T-helper 17 cell (primary cell): ENCODE data around the gene DEUP1. TPM values are rescaled to one million over a fixed set of nuclear protein-coding genes. Genes with fewer than 3 reads are reported as not detected.

ENCODE experiments used
- ATAC-seq: fragments of 150-1000 bp; cut with Tn5 transposase; 2 replicates; pipeline ENCODE4 v1.10.0; 2021; ENCODE audit warnings: mild to moderate bottlenecking, moderate library complexity
- DNase-seq, 3 donors: peaks; one replicate each; pipeline versions ENCODE4 v3.0.0 to v3.0.0-alpha.2; 2020 to 2021
- H3K9me3 ChIP-seq: one replicate; pipeline ENCODE4 v1.7.0; 2013; ENCODE audit warnings: low read length, mild to moderate bottlenecking; ENCODE audit not compliant: control insufficient read depth, poor library complexity, severe bottlenecking
- H3K27ac Mint-ChIP-seq: one replicate; pipeline ENCODE4 v1.8.0; 2022; ENCODE audit warnings: mild to moderate bottlenecking, moderate library complexity, mixed read lengths
- H3K27me3 Mint-ChIP-seq: one replicate; pipeline ENCODE4 v1.8.0; 2022; ENCODE audit warnings: mixed read lengths
- H3K36me3 Mint-ChIP-seq: one replicate; pipeline ENCODE4 v1.8.0; 2022; ENCODE audit warnings: low read depth, mixed read lengths
- H3K4me1 Mint-ChIP-seq: one replicate; pipeline ENCODE4 v1.8.0; 2022; ENCODE audit warnings: mild to moderate bottlenecking, mixed read lengths
- H3K4me3 Mint-ChIP-seq: one replicate; pipeline ENCODE4 v1.8.0; 2022; ENCODE audit warnings: mild to moderate bottlenecking, moderate library complexity, mixed read lengths
- total RNA-seq, 4 donors: library from RNA in 2 of 4; stranded (reverse) in 2 of 4; gene quantifications; one replicate each; pipeline ENCODE4 v1.2.3 and lab custom pipeline; 2022 to 2026

DEUP1 gene
- total RNA-seq, 2 donors from 2014 or later, result not detected

DNA sequence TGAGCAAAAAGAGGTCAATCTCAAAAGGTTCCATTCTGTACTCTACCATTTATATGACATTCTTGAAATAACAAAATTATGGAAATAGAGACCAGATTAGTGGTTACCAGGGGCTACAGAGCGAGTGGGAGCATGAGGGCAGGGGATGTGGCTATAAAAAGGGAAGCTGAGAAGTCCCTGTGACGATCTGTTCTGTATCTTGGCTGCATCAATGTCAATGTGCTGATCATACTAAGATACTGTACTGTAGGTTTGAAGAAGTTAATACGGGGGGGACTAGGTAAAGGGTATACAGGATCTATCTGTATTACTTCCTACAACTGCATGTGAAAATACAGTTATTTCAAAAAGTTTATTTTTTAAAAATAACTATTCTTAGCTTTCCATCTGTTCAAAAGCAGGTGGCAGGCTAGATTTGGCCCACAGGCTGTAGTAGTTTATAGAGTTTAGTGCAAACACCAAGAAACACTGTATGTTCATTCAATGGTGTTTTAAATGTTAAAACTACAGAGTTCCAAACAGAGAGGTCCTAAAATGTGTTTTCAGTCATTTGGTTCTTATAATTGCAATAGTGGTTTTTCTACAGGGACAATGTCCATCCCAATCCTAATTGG, 134.5 kb downstream of the DEUP1 start:
- Mint-ChIP-seq H3K4me1 (peaks cover 4% of the 10 kb centered on the region), H3K36me3 (no peaks in the 10 kb centered on the region), H3K27me3 (no peaks in the 10 kb centered on the region), H3K27ac (no peak overlapping the region), H3K4me3 (no peak overlapping the region)
- no peaks in the 10 kb centered on the region for H3K9me3 ChIP-seq
- ATAC-seq (no peak), DNase-seq (no peak)

DNA sequence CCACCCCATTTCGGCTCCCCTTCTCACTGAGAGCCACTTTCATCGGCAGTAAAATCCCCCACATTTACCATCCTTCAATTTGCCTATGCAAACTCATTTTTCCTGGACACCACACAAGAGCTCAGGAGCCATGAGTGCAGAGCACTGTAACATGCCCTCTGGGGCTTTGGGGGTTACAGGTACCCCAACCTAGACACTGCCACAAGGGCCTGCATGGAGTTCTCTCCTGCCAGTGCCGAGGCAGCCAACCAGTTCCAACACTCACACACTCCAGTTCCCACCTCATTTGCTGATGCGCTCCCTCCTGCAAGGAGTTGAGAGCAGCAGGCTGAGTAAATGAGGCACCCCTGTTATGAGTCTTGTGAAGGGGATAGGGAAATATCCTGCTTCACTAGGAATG, 136.5 kb downstream of the DEUP1 start:
- no peaks in the 10 kb centered on the region for H3K9me3 ChIP-seq
- H3K36me3 Mint-ChIP-seq, result no peaks in the 10 kb centered on the region
- no peak overlapping the region for H3K27ac Mint-ChIP-seq
- H3K4me1 Mint-ChIP-seq, result peaks cover 6% of the 10 kb centered on the region
- ATAC-seq, result no peak
- H3K4me3 Mint-ChIP-seq, result no peak overlapping the region
- H3K27me3 Mint-ChIP-seq, result no peaks in the 10 kb centered on the region
- no peak for DNase-seq

DNA sequence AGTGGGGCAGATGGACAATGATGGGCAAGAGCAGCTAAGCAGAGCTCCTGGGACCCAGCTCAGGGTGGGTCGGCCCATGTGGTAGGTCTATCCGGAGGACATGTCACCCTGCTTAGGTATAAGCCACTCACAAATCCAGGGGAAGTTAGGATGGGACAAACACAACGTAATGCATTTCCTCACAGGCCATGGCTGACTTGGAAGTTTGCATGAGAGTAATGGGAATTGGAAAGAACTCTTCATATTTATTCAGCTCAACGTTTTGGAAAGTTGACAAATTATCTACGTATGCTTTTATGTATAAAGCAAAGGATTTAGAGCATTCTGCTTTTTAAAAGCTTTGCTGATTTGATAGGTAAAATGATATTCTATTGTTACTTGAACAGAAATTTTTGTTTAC, 137.7 kb downstream of the DEUP1 start:
- peaks cover 6% of the 10 kb centered on the region for H3K4me1 Mint-ChIP-seq
- H3K27ac Mint-ChIP-seq, result no peak overlapping the region
- no peak overlapping the region for H3K4me3 Mint-ChIP-seq
- no peaks in the 10 kb centered on the region for H3K36me3 Mint-ChIP-seq
- DNase-seq (no peak), ATAC-seq (no peak)
- no peaks in the 10 kb centered on the region for H3K9me3 ChIP-seq
- no peaks in the 10 kb centered on the region for H3K27me3 Mint-ChIP-seq

DNA sequence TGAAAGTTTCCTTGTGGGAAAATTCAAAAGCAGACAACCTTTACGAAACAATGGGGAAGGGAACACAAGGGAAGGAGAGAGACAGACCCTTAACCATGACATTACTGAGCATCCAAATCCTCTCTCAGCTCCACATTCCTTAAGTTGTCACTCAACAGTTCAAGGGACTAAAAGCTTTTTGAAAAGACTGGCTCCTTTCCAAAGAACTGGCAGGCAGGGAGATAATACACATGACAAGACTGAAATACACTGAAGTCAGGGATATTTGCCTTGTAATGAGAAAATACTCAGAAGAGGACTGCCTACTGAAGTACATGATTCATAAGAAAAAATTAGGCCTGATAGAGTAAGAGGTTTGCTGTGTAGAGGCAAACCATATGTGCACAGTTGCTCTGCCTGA, 143.6 kb downstream of the DEUP1 start:
- ATAC-seq (no peak), DNase-seq (no peak)
- peaks cover 3% of the 10 kb centered on the region for H3K4me1 Mint-ChIP-seq
- H3K36me3 Mint-ChIP-seq, result no peaks in the 10 kb centered on the region
- H3K9me3 ChIP-seq, result no peaks in the 10 kb centered on the region
- no peaks in the 10 kb centered on the region for H3K27me3 Mint-ChIP-seq
- H3K4me3 Mint-ChIP-seq, result no peak overlapping the region
- H3K27ac Mint-ChIP-seq, result no peak overlapping the region

DNA sequence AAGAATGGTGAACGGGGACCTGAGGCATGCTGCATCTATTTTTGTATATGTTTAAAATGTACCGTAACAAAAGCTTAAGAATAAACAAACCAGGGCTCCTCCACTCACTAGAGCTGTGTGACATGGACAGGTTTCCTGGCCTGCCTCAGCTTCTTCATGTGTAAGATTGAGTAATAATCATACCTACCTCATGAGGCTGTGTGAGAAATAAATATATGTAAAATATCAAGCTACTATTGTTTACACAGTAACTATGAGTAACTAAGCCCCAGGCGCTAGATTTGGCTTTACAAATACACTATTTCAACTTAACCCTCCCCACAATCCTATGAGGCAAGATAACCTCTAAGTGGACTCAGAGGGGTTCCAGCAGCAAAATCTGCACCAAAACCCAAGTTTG, 146.3 kb downstream of the DEUP1 start:
- Mint-ChIP-seq H3K4me1 (peaks cover 2% of the 10 kb centered on the region), H3K27me3 (no peaks in the 10 kb centered on the region), H3K36me3 (no peaks in the 10 kb centered on the region), H3K27ac (no peak overlapping the region), H3K4me3 (no peak overlapping the region)
- ATAC-seq (no peak), DNase-seq (no peak)
- no peaks in the 10 kb centered on the region for H3K9me3 ChIP-seq

DNA sequence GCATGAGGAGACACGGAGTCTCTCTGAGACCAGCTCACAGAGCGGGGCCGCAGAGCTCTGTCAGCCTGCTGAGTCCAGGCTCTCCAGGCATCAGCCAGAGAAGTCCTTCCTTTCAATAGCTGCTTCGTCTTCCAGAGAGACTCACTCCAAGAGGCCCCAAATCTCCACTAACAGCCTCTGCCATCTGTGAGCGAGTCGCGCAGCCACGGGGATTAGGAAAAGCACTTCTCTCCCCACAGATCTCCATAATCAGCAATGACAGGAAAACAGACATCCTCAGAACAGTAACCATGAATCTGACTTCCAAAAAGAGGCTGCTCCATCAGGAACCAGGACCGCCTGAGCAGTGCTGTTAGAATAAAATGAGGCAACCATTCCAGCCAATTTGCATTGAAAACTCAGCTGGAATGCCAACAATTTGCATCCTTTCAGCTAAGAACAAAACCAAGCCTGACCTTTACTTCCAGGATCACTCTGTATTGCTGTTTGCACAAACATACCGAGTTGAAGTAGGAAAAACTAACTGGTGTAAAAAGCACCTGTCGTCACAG, 147.2 kb downstream of the DEUP1 start:
- Mint-ChIP-seq H3K36me3 (peaks cover 3% of the 10 kb centered on the region), H3K4me3 (no peak overlapping the region), H3K4me1 (peaks cover 3% of the 10 kb centered on the region), H3K27me3 (no peaks in the 10 kb centered on the region), H3K27ac (no peak overlapping the region)
- H3K9me3 ChIP-seq, result no peaks in the 10 kb centered on the region
- DNase-seq (no peak), ATAC-seq (no peak)

DNA sequence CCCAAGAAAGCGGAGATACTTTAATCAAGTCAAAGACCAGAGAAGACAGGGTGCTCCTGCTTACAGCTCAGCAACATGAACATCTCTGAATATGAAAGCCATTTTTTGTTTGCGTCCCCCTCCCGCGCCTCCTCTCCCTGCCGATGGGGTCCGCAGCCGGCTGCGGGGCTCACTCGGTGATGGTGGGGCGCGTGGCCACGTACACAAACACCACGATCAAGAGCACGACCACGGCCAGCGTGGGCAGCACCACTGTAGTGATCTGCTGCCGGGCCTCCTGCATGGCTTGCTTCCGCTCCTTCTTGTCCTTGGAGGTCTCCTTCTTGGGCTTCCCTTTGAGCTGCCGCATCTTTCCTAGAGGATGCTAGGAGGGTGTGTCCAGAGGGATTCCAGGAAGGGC, 148.3 kb downstream of the DEUP1 start:
- Mint-ChIP-seq H3K36me3 (peaks cover 3% of the 10 kb centered on the region), H3K4me3 (no peak overlapping the region), H3K27me3 (no peaks in the 10 kb centered on the region), H3K4me1 (peaks cover 4% of the 10 kb centered on the region), H3K27ac (no peak overlapping the region)
- DNase-seq, result no peak
- no peaks in the 10 kb centered on the region for H3K9me3 ChIP-seq
- ATAC-seq, result no peak

DNA sequence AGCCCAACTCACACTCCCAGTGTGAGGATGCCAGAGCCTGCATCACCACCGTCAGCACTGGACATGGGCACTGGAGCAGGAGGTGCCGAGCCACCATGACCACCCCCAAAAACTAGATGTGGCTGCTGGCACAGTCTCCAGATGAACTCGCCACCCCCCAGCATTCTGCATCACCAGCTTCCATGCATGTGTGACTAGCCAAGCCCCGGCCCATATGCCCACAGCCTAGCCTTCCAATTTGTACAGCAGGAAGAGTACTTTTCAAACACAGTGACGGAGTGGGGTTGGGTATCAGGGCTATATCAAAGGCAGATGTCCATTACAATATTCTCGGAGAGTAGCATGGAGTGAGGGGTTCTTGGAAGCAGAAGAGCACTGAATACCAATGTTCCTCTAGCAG, 149.7 kb downstream of the DEUP1 start:
- H3K9me3 ChIP-seq, result no peaks in the 10 kb centered on the region
- no peak for ATAC-seq

DNA sequence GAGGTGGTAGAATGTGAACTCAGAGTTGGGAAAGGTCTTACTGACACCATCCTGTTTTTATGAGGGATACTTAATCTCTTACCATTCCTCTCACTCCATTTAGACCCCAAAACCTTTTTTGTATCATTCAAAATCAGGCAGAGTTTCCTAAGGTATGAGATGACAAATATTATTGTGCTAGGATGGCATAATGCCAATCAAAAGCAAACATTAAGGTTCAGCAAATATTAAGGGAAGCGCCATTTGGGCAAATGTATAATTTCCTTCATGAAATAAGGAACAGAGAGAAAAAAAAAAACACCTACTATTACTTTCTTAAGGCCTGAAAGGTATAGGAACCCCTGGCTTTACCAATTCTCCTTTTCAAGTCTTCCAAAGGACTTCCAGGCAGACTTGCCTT, 150.2 kb downstream of the DEUP1 start:
- Mint-ChIP-seq H3K4me1 (peaks cover 4% of the 10 kb centered on the region), H3K36me3 (peaks cover 3% of the 10 kb centered on the region)

More for the DNA sequence above, 149.7 kb downstream of the DEUP1 start:
- H3K4me1 Mint-ChIP-seq, result peaks cover 4% of the 10 kb centered on the region
- H3K27ac Mint-ChIP-seq, result no peak overlapping the region
- no peaks in the 10 kb centered on the region for H3K27me3 Mint-ChIP-seq
- no peak for DNase-seq
- no peak overlapping the region for H3K4me3 Mint-ChIP-seq
- peaks cover 3% of the 10 kb centered on the region for H3K36me3 Mint-ChIP-seq

DNA sequence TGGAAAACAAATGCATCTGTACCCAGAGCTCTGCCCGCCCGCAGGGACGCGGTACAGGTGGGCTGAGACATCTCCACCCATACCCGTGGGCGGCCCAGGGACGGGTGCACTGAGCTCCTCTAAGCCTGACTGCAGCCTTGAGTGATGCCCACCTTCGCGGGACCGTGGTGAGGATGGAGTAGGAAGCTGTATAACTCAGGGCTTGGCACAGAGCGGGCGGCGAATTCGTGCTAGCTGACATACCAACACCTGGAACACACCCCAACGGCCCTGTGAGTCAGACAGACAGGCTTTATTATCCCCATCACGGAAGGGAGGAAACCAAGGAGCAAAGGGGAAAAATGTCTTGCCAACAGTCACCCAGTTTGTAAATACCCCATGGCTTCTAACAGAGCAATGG, 150.7 kb downstream of the DEUP1 start:
- H3K9me3 ChIP-seq, result no peaks in the 10 kb centered on the region
- no peak overlapping the region for H3K4me3 Mint-ChIP-seq
- DNase-seq (no peak), ATAC-seq (no peak)
- H3K4me1 Mint-ChIP-seq, result peaks cover 4% of the 10 kb centered on the region
- peaks cover 3% of the 10 kb centered on the region for H3K36me3 Mint-ChIP-seq
- no peak overlapping the region for H3K27ac Mint-ChIP-seq
- no peaks in the 10 kb centered on the region for H3K27me3 Mint-ChIP-seq

More for the DNA sequence above, 150.2 kb downstream of the DEUP1 start:
- no peaks in the 10 kb centered on the region for H3K9me3 ChIP-seq
- DNase-seq (no peak), ATAC-seq (no peak)
- Mint-ChIP-seq H3K27me3 (no peaks in the 10 kb centered on the region), H3K4me3 (no peak overlapping the region), H3K27ac (no peak overlapping the region)

DNA sequence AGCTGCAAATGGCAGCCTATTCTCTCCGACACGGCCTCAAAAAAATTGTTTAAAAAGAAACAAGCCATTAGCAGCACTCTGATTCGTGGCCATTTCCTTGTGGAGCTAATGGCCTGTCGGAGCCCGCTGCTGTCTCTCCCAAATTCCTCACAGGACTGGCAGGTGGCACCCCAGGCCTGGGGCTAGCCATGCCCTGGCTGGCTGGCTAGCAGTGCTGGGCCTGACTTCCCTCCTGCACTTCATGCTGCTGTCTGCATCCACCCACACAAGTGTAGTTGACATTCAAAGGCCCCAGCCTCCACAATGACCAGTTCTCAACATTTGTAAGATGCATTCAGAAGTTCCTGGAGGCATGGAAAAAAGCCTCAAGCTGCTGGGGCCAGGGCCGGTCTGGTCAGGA, 151.2 kb downstream of the DEUP1 start:
- Mint-ChIP-seq H3K36me3 (peaks cover 3% of the 10 kb centered on the region), H3K27me3 (no peaks in the 10 kb centered on the region), H3K27ac (peak overlapping the region; percentile 29), H3K4me3 (no peak overlapping the region), H3K4me1 (peaks cover 4% of the 10 kb centered on the region)
- DNase-seq (no peak), ATAC-seq (no peak)
- H3K9me3 ChIP-seq, result no peaks in the 10 kb centered on the region

DNA sequence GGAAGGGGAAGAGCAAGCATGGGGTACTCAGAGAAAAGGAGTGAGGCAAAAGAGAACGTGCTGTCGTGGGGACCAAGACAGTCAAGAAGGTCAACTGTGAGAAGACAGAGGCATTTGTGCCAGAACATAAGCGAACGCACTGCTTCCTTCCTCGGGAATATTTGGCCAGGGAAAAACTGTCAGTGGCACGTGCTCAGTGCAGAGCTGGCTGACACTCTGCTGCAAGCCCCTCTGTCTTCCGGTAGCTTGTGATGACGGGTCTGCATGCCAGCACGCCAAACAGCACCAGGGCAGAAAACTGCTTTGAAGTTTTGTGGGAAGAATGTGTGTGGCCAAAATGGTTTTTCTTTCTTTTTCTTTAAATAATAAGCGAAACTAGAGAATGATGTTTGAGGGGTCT, 152.0 kb downstream of the DEUP1 start:
- Mint-ChIP-seq H3K27ac (peak overlapping the region; percentile 24), H3K27me3 (no peaks in the 10 kb centered on the region), H3K4me1 (peaks cover 4% of the 10 kb centered on the region), H3K4me3 (no peak overlapping the region), H3K36me3 (peaks cover 3% of the 10 kb centered on the region)
- DNase-seq, result no peak
- H3K9me3 ChIP-seq, result no peaks in the 10 kb centered on the region
- ATAC-seq, result no peak

DNA sequence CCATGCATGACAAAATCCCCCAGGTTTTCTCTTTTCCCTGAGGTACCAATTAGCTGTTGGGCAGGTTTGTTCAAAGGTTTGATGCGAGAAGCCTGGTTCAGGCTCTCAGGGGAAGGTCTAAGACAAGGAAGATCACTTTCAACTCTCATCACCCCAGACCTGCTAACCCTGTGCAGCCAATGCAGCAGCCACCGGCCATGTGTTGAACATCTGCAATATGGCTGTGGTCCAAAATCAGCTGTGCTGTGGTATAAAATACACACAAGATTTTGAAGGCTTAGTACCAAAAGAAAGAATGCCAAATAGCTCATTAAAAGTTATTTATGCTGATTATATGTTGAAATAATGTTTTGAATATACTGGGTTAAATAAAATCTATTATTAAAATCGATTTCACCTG, 154.2 kb downstream of the DEUP1 start:
- peaks cover 2% of the 10 kb centered on the region for H3K4me1 Mint-ChIP-seq
- ATAC-seq, result no peak
- no peak overlapping the region for H3K27ac Mint-ChIP-seq
- H3K36me3 Mint-ChIP-seq, result peaks cover 3% of the 10 kb centered on the region
- DNase-seq, result no peak
- H3K9me3 ChIP-seq, result no peaks in the 10 kb centered on the region
- no peaks in the 10 kb centered on the region for H3K27me3 Mint-ChIP-seq
- no peak overlapping the region for H3K4me3 Mint-ChIP-seq

DNA sequence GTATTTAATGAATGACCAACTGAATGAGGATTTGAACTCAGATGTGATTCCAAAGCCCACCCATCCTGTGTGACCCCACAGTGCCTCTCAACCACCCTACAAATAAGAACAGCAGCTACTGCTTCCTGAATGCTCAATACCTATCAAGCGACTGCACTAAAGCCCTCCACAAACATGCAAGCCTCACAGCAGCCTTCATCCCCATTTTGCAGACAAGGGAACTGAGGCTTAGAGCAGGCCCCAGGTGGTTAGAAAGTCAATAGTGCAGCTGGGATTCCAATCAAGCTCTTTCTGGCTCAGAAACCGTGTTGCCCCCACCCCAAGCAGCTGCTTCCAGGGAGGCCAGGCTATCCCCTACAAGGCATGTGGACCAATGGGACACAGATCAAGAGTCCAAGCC, 155.4 kb downstream of the DEUP1 start:
- no peaks in the 10 kb centered on the region for H3K27me3 Mint-ChIP-seq

More for the DNA sequence above, 155.4 kb downstream of the DEUP1 start:
- H3K9me3 ChIP-seq, result no peaks in the 10 kb centered on the region
- Mint-ChIP-seq H3K4me1 (peaks cover 2% of the 10 kb centered on the region), H3K36me3 (peaks cover 3% of the 10 kb centered on the region), H3K4me3 (no peak overlapping the region), H3K27ac (no peak overlapping the region)
- DNase-seq, result no peak
- no peak for ATAC-seq
